CD14-positive monocyte (primary cell): ENCODE results near the gene ULK3. TPM values are rescaled to one million over a fixed set of nuclear protein-coding genes. Genes with fewer than 3 reads are reported as not detected.

Experiments used
- polyA plus RNA-seq, 3 donors: library from polyadenylated mRNA; depleted of rRNA in 1 of 3; unstranded in 2 of 3; stranded (reverse) in 1 of 3; fragments of 300-500 nt in 2 of 3; fragments of >200 nt in 1 of 3; fragmentation: Illumina TruSeq in 2 of 3; gene quantifications; 1 replicate in 2 of 3; 2 replicates in 1 of 3; pipeline ENCODE4 v1.2.3, GENCODE V29; 2012 to 2021
- small RNA-seq: library from RNA; depleted of rRNA; stranded (forward); fragments of <200 nt; gene quantifications from one replicate; pipeline ENCODE3, GENCODE V24; 2012; ENCODE audit warnings: low read depth; ENCODE audit not compliant: insufficient read length

Gene ULK3
- polyA plus RNA-seq, 3 donors = 9.4 to 58.7 (median 16.0) TPM

Small RNAs within 50 kb of the gene (small RNA-seq; reads per million reads assigned to genes)
- gene CPLX3 (not detected), gene MIR4513 (not detected), gene MIR6882 (not detected)

Other genes starting within 250 kb of the ULK3 start
- gene CLK3, start 227.3 kb downstream of the ULK3 start, polyA plus RNA-seq = 100 to 1,000 TPM in 1 of 3 donors, 10 to 100 TPM in 2; 27.6 to 354 (median 33.2) TPM
- 10 to 100 TPM; 10.0 to 14.9 (median 10.5) TPM for gene EDC3, start 147.1 kb downstream of the ULK3 start, polyA plus RNA-seq
- under 1 TPM in 1 of 3 donors, not detected in 2; 0.16 TPM for gene CYP1A1, start 117.6 kb downstream of the ULK3 start, polyA plus RNA-seq
- gene CYP1A2, start 94.3 kb downstream of the ULK3 start, polyA plus RNA-seq = not detected
- gene CSK, start 61.1 kb downstream of the ULK3 start, polyA plus RNA-seq = 100 to 1,000 TPM in 2 of 3 donors, 10 to 100 TPM in 1; 79.0 to 426 (median 106) TPM
- under 1 TPM in 1 of 3 donors, not detected in 2; 0.08 TPM for gene LMAN1L, start 30.3 kb downstream of the ULK3 start, polyA plus RNA-seq
- under 1 TPM in 1 of 3 donors, not detected in 2; 0.12 TPM for gene CPLX3, start 16.5 kb downstream of the ULK3 start, polyA plus RNA-seq
- gene SCAMP2, start 30.2 kb upstream of the ULK3 start, polyA plus RNA-seq = 100 to 1,000 TPM; 124 to 158 (median 124) TPM
- 10 to 100 TPM; 19.2 to 19.9 (median 19.7) TPM for gene MPI, start 46.9 kb upstream of the ULK3 start, polyA plus RNA-seq
- 10 to 100 TPM; 11.7 to 53.9 (median 17.1) TPM for gene FAM219B, start 63.7 kb upstream of the ULK3 start, polyA plus RNA-seq
- gene COX5A, start 94.9 kb upstream of the ULK3 start, polyA plus RNA-seq = 100 to 1,000 TPM; 127 to 498 (median 434) TPM
- 1 to 10 TPM; 1.7 to 6.7 (median 6.5) TPM for gene RPP25, start 113.6 kb upstream of the ULK3 start, polyA plus RNA-seq
- gene SCAMP5, start 152.4 kb upstream of the ULK3 start, polyA plus RNA-seq = under 1 TPM in 2 of 3 donors, not detected in 1; 0.08 to 0.32 TPM
- 10 to 100 TPM; 14.2 to 33.7 (median 18.7) TPM for gene PPCDC, start 180.4 kb upstream of the ULK3 start, polyA plus RNA-seq